HUES48 (cell line): ENCODE data around the gene GPC6.
A peak's percentile ranks its signal among the peaks of the same experiment; 100 is the strongest.

Experiments
- H3K27ac ChIP-seq: one replicate; pipeline ENCODE4 v1.7.0; 2013; ENCODE audit warnings: low read depth, low read length, inconsistent platforms
- H3K27me3 ChIP-seq: 2 replicates; pipeline ENCODE4 v1.6.1; 2013; ENCODE audit warnings: mild to moderate bottlenecking, low read length; ENCODE audit not compliant: control insufficient read depth, insufficient read depth
- H3K36me3 ChIP-seq: 2 replicates; pipeline ENCODE4 v1.6.1; 2013; ENCODE audit warnings: low read length; ENCODE audit not compliant: control insufficient read depth, insufficient read depth
- H3K4me1 ChIP-seq: 2 replicates; pipeline ENCODE4 v1.6.1; 2013; ENCODE audit warnings: mild to moderate bottlenecking, low read length; ENCODE audit not compliant: control insufficient read depth, insufficient read depth
- H3K4me3 ChIP-seq: 2 replicates; pipeline ENCODE4 v1.5.1; 2013; ENCODE audit warnings: mild to moderate bottlenecking, low read depth, low read length
- H3K9ac ChIP-seq: 2 replicates; pipeline ENCODE4 v1.6.1; 2013; ENCODE audit warnings: mild to moderate bottlenecking, low read depth, low read length, moderate library complexity
- H3K9me3 ChIP-seq: 2 replicates; pipeline ENCODE4 v1.6.1; 2013; ENCODE audit warnings: low read length; ENCODE audit not compliant: control insufficient read depth, insufficient read depth

The GPC6 gene

GRCh38 chr13:93248627-93249047 lies 22.0 kb downstream of the GPC6 start:
- Histone ChIP-seq H3K4me1 (peaks cover 54% of the 10 kb centered on the region), H3K9me3 (no peaks in the 10 kb centered on the region), H3K27ac (peak overlapping the region; percentile 78), H3K27me3 (no peaks in the 10 kb centered on the region), H3K36me3 (no peaks in the 10 kb centered on the region), H3K9ac (no peak overlapping the region), H3K4me3 (no peak overlapping the region)

DNA sequence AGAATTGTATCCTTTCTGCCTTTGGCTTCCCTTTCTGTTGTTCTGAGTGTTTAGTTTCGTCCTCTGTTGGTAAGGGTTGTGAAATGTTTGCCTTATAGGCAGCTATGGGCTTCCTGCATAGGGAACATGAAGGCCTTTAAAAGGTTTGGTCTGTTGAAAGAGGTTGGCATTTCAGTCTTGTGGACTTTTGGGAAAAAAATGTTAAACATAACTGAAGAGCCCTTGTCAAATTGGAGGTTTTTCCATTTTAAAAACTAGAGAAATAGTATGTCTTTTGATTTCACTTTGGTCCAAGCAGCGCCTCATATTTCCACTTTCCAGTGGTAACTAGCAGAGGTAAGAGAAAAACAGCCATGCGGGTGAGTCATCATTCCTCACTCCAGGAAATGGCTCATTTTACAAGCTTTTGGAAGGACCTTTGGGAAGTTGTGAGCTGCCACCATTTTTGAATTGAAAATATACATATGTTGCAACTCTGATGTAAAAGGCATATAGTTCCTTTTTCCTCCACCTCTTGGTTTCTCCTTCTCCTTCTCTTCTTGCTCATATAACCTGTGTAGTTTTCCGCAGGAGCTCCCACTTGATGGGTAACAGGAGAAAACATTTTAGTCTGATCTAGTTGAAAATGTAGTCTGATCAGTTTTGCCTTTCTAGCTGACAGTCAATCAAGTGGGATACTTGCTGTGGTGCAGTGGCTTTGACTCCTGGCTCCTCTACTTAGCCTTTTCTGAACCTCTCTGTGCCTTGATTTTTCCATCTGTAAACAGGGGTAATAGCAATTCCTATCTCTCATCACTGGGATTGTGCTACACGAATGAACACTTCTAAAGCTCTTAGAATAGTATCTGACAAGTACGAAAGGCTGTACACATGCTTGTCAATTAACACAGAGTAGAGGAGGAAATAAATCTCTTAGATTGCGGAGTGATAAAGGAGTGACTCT lies 23.0 kb downstream of the GPC6 start:
- Histone ChIP-seq H3K27ac (peak overlapping the region; percentile 78), H3K4me1 (peaks cover 44% of the 10 kb centered on the region), H3K9me3 (no peaks in the 10 kb centered on the region), H3K9ac (no peak overlapping the region), H3K27me3 (no peaks in the 10 kb centered on the region), H3K36me3 (no peaks in the 10 kb centered on the region), H3K4me3 (no peak overlapping the region)

DNA sequence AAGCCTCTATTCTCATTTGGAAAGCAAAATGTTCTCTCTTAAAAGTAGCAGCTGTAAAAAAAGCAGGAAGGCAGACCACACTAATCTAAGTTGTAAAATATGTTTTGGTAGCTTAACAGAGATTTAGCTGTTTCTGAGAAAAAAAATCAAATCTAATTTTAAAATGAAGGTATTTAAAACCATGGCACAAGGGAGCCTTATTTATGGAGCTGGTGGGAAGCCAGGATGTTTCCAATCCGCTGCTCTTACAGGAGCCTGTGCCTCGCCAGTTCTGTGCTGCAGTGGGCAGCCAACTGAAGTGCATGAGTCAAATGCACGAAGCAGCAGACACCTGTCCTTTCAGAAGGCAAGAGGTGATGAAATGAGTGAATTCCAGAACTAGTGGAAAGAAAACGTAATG lies 28.2 kb downstream of the GPC6 start:
- H3K4me3 ChIP-seq = no peak overlapping the region
- H3K27ac ChIP-seq = no peak overlapping the region
- H3K27me3 ChIP-seq = no peaks in the 10 kb centered on the region
- no peaks in the 10 kb centered on the region for H3K36me3 ChIP-seq
- no peaks in the 10 kb centered on the region for H3K9me3 ChIP-seq
- H3K9ac ChIP-seq = no peak overlapping the region
- H3K4me1 ChIP-seq = peaks cover 23% of the 10 kb centered on the region

- no peak overlapping the region for H3K27ac ChIP-seq
- H3K27me3 ChIP-seq = no peaks in the 10 kb centered on the region
- no peak overlapping the region for H3K4me3 ChIP-seq
- no peaks in the 10 kb centered on the region for H3K36me3 ChIP-seq
- peaks cover 25% of the 10 kb centered on the region for H3K4me1 ChIP-seq
- H3K9ac ChIP-seq = no peak overlapping the region
- no peaks in the 10 kb centered on the region for H3K9me3 ChIP-seq
These were observed 30.4 kb downstream of the GPC6 start for GRCh38 chr13:93256998-93257397.

GRCh38 chr13:93259527-93260080 lies 33.0 kb downstream of the GPC6 start:
- Histone ChIP-seq H3K36me3 (no peaks in the 10 kb centered on the region), H3K27me3 (no peaks in the 10 kb centered on the region), H3K4me1 (peaks cover 16% of the 10 kb centered on the region), H3K27ac (no peak overlapping the region), H3K9ac (no peak overlapping the region), H3K4me3 (no peak overlapping the region), H3K9me3 (no peaks in the 10 kb centered on the region)

DNA sequence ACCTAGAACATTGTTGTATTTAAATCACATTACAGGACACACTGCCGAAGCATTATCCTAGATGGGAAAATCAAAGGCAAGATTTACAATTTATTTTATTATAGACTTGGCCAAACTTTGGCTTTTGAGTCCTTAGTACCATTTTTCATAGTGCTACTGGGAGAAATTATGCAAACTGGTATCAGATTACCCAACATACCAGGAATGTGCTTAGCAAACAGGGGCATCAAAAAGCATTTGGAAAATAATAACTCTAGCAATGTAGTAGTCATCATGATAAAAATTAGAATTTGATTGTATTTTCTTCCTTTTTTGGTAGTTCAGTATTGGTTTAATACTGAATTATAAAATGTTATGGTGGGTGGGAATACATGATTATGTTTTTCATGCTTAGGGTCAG lies 34.0 kb downstream of the GPC6 start:
- no peaks in the 10 kb centered on the region for H3K27me3 ChIP-seq
- no peak overlapping the region for H3K4me3 ChIP-seq
- H3K9ac ChIP-seq = no peak overlapping the region
- H3K36me3 ChIP-seq = no peaks in the 10 kb centered on the region
- H3K4me1 ChIP-seq = peaks cover 16% of the 10 kb centered on the region
- H3K9me3 ChIP-seq = no peaks in the 10 kb centered on the region
- H3K27ac ChIP-seq = no peak overlapping the region

DNA sequence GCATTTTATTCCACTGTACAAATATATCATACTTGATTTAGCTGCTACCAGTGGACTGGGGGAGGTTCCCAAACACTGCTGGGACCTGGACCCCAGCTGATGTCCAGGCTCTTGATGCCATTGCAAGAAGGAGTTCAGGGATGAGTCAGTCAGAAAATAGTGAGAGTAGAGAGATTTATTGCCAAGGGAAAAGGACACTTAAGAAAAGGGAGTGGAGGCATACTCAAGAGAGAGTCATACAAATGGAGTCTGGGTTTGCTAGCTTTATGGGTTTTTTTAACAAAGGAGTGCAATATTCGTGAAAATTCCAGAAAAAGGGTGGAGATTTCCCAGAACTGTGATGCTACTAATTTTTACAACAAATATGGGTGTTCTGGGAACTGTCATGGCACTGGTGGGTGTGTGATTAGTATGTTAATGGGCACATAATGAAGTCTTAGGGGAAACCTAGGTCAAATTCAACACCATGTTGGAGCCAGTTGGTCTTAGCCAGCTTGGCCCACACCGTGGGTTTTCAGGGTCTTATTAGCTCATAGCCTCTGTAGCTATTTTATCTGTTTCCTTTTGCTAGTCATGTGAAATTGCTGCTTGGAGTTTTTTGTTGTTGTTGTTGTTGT lies 36.2 kb downstream of the GPC6 start:
- no peak overlapping the region for H3K27ac ChIP-seq
- H3K4me1 ChIP-seq = peaks cover 13% of the 10 kb centered on the region
- no peaks in the 10 kb centered on the region for H3K9me3 ChIP-seq
- H3K4me3 ChIP-seq = no peak overlapping the region
- H3K27me3 ChIP-seq = no peaks in the 10 kb centered on the region
- no peaks in the 10 kb centered on the region for H3K36me3 ChIP-seq
- H3K9ac ChIP-seq = no peak overlapping the region

DNA sequence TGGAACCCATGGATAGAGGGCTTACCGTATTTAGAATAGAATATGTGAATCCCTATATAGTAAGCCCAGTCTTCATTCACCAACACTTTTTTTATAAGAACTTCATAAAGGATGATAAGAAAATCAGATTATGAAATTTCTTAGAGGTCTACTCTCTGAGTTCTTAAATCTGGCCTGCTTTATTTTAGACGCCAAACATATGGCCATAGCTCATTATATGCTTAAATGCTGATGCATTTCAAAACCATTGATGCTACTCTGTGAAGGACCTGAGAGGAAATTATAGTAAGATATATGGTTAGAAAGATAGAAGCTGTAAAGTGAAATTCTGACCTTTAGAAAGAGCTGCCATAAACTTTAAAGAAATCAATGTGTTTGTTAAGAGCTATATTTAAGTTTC lies 38.3 kb downstream of the GPC6 start:
- Histone ChIP-seq H3K9me3 (no peaks in the 10 kb centered on the region), H3K36me3 (no peaks in the 10 kb centered on the region), H3K9ac (no peak overlapping the region), H3K4me1 (peaks cover 21% of the 10 kb centered on the region), H3K27ac (no peak overlapping the region), H3K4me3 (no peak overlapping the region), H3K27me3 (no peaks in the 10 kb centered on the region)

- Histone ChIP-seq H3K36me3 (no peaks in the 10 kb centered on the region), H3K9ac (no peak overlapping the region), H3K9me3 (no peaks in the 10 kb centered on the region), H3K27ac (no peak overlapping the region), H3K27me3 (no peaks in the 10 kb centered on the region), H3K4me3 (no peak overlapping the region), H3K4me1 (peaks cover 21% of the 10 kb centered on the region)
These were observed 39.2 kb downstream of the GPC6 start for GRCh38 chr13:93265800-93266199.

GRCh38 chr13:93266681-93267080 lies 40.1 kb downstream of the GPC6 start:
- Histone ChIP-seq H3K4me3 (no peak overlapping the region), H3K36me3 (no peaks in the 10 kb centered on the region), H3K4me1 (peaks cover 24% of the 10 kb centered on the region), H3K9me3 (no peaks in the 10 kb centered on the region), H3K9ac (no peak overlapping the region), H3K27ac (no peak overlapping the region), H3K27me3 (no peaks in the 10 kb centered on the region)
